Measurements from ENCODE around the gene RALB.

DNA sequence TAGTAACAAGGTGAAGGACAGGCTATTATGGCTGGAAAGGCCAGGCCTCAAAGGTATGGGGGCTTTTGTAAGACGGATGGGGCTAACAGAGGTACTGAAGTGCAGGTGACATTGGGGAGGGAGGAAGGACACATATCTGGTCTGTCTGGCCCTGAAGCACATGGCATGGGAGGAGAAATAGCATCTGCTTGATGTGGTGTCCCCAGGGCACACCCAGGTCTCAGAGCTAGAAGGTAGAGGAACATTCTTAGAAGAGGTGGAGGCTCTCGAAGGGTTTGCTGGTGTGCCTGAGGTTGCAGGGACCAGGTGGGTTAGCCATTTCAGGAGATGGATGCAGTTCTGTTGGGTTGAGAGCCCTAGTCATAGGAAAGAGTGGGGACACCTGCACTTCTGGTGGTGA is 9.5 kb downstream of the RALB start:
- TF ChIP-seq CTCF (optimal IDR thresholded peaks at IDR 0.05 in 1 of 3, IDR thresholded peaks at IDR 0.05 in 1 of 3, conservative IDR thresholded peaks at IDR 0.05 in 1 of 3; ENCODE audit: extremely low read depth in 1 of 3, insufficient read depth in 2 of 3, low read length in 3 of 3): no peak
- TF ChIP-seq EZH2 (IDR thresholded peaks at IDR 0.05; ENCODE audit: low read length): no peak
